GM18517 (cell line): Measurements from ENCODE around the gene SLC10A3.

Source experiments
- ATAC-seq: cut with Tn5 transposase; IDR thresholded peaks from one replicate; pipeline ENCODE4 v1.9.1; 2021; ENCODE audit warnings: mild to moderate bottlenecking, moderate library complexity; ENCODE audit not compliant: unreplicated experiment

SLC10A3 gene

DNA sequence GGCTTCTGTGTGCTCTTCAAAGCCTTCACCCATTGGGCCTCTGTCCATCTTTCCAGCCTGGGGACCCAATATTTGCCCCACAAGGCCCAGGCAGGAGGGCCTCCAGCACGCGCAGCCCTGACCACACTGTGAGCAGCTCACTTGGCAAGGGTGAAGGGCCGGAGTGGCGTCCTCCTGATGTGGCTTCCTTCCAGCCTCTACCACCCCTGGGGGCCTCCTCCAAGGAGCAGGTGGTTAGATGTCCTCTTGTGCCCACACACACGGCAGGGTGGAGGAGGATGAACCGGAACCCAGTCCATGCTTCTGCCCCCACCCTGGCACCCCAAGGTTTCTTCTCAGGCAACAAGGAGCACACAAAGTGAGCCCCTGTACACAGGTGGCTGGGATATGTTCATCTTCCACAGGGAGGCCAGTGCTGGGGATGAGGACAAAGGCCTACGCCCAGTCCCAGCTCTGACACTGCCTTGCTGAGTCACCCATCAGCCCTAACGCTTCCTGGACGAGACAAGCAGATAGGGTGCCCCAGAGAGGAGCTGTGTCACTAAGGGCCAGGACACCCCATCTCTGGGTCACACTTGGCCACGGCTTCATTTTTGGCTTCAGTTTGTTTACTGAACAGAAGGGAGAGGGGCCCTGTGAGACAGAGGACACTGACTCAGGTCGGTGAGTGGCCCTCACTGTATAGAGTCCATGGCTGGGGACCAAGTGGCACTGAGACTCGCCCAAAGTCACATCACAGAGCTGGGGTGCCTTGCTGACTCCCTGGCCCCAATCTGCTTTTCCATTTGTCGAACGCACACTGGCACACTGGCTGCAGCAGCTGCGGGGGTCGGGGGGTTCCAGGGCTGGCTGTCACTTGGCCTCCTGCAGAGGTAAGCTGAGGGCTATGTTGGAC is 5.9 kb downstream of the SLC10A3 start:
- ATAC-seq: no peak

DNA sequence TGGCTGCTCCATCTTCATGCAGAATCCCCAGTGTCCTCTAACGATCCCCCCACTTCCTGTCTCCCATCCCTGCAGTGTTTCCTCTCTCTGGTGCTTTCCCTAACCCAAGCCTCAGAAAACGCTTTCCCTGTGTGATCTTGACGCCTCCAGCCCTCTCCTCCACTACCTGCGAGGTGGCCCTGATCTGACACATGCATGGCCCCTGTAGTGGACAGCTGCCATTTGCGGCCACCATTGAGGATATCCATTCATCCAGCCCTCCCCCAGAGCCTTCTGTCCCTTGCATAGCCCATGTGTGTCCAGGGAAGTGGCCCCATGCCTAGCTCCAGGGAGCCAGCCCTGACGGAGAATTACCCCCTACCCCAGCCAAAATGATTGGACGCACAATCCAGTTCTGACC is 7.1 kb downstream of the SLC10A3 start:
- ATAC-seq: no peak

DNA sequence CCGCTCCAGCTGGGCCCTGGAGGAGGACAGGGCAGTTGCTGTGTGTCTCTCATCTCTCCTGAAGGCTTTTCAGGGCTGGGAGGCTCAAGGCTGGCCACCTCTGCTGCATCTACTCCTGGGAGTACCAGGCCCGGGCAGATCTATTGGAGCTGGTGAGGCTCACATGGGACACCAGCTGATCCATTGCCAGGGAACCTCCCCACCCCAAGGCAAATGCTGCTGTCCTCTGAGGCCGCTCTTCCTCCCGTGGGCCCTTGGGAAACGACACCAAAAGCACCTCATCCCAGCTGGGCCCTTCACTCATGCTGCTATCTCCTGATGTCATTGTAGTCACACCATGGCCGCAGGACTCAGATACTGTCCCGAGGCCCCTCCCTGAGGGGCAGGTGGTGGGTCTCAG is 7.6 kb downstream of the SLC10A3 start:
- no peak for ATAC-seq

DNA sequence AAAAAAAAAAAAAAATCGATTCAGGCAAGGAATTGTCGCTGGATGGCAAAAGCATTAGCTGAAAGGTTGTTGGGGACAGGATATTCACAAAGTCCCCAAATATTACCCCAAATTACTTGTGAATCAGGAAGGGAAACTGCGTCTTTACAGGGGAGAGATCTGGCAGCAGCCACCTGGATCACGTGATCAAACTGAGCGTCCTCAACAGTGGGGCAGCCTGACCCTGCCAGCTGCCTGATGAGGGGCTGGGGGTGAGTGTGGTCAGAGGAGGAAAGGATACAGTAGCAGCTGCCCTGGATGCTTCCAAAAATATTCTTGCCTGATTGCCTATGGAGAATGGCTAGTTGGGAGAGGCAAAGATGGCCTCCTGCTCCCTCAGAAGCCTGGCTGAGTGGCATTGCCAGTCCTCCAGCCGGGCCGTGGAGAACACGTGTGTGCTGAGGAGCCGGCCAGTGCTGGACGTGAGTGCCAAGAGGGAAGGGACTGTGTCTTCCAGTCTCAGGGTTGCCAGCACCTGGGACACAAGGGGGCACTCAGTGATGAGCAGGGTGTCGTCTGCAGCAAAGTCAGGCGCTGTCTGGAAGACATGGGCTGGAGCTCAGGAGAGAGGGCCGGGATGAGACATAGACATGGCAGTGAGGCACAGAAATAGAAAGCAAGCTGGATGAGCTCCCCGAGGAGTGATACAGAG is 8.4 kb downstream of the SLC10A3 start:
- ATAC-seq: no peak

DNA sequence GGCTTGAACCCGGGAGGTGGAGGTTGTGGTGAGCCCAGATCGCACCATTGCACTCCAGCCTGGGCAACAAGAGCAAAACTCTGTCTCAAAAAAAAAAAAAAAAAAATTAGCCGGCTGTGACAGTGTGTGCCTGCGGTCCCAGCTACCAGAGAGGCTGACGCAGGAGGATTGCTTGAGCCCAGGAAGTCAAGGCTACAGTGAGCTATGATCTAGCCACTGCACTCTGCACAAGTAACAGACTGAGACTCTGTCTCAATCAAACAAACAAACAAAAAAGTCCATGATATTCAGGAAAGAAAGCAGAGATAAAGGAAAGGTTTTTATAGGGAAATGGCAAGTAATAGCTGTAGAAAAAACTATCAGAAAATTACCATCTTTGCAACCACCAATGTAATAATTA is 9.2 kb downstream of the SLC10A3 start:
- ATAC-seq: no peak

DNA sequence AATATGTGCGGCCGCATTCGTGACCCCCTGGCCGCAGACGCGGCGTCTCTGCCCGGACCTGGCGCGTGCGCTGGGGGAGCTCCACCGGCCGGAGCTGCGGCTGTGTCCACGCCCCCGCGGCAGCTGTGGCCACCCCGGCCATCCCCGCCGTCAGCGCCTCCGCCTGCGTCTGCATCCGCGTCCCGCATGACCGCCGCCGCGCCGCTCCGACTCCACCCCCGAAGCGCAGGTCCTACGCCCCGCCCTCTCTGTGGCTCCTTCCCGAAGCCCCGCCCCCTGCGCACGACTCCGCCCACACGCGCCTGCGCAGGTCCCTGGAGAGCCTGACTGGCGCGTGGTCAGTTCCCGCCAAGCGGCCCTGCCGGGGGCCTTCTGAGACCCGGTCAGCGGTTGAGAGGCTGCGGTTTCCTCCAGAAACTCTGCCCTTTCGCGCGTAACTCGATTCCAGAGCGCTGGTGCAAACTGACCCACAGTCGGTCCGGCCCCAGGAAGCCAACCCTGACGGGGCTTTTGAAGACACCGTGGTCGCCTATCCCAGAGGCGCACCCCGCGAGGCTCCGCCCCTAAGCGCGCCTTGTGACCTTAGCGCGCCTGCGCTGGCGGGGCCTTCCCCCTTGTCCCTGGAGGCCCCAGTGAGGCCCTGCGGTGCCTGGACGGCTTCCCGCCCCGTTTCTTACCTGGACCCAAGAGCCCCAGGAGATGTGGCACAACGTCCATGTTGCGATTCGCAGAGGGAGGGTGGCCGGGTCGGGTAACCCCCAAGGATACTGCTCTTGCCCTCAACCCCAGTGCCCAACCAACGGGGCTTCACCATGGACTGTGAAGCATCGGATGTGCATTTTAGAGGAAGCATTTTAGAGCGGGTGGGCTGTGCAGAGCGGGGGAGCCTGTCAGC is 11.5 kb downstream of the SLC10A3 start, which contains the start of gene LAGE3:
Gene LAGE3 (minus strand): TSS at position 554 of the 895 bp plus-strand sequence. CDS start 366 bp downstream, at position 188.
- ATAC-seq: peak; percentile 77

DNA sequence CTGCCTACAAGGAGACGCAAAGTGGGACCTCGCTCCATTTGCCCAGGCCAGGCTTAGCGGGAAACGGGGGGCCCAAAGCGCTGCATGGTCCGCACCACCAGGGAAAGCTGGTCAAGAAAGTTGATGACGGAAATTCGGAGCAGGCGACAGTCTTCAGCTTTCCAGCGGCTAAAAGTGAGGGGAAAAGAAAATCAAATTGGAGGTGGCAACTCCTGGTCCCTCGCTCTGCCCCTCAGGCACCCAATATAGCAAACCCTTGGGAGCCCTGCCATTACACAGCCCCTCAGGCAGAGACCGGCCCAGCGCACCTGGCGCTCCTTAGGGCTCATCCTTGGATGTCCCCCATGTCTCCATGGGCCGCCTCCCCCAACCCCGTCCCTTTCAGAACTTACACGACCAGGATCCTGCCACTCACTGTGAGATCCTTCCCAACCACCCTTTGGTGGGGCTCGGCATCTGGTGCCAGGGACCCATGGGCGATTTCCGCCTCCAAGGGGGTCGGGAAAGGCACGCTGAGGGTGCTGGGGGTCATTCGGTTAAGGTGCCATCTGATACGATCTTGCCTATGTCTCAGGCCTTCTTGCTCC is 12.4 kb downstream of the SLC10A3 start:
- ATAC-seq: no peak

DNA sequence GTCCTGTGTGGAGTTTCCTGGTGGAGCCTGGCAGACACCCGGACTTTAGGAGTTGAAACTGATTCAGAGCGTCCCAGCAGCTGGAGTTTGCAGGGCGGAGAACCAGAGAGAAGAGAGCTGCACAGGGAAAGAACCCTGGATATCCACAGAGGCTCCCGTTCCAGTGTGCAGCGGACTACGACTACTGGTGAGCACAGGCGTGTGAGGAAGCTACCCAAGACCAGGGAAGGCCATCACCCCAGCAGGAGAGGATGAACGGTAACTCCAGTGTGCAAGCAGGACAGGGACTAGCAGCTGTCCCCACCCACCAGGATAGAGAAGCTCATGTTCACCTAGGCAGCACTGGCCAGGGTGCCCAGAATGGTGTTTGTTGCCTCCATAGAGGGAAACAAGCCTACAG is 13.6 kb downstream of the SLC10A3 start:
- ATAC-seq: no peak

DNA sequence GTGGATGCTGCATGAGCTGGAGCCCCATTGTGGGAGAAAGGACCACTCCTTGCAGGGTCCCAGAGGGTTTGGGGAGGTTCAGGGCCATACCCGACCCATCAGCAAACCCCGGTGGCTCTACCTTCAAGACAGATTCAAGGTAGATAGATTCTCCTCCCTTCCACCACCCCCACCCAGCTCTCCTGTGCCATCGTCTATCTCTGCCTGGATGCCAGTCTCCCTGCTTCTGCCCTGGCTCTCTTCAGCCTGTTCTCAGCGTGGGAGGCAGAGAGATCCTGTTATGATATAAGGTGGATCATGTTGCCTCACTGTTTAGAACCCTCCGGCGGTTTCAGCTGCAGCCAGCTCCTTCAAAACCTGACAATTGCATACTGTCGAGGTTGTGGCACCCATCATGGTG is 16.7 kb downstream of the SLC10A3 start:
- ATAC-seq: no peak

DNA sequence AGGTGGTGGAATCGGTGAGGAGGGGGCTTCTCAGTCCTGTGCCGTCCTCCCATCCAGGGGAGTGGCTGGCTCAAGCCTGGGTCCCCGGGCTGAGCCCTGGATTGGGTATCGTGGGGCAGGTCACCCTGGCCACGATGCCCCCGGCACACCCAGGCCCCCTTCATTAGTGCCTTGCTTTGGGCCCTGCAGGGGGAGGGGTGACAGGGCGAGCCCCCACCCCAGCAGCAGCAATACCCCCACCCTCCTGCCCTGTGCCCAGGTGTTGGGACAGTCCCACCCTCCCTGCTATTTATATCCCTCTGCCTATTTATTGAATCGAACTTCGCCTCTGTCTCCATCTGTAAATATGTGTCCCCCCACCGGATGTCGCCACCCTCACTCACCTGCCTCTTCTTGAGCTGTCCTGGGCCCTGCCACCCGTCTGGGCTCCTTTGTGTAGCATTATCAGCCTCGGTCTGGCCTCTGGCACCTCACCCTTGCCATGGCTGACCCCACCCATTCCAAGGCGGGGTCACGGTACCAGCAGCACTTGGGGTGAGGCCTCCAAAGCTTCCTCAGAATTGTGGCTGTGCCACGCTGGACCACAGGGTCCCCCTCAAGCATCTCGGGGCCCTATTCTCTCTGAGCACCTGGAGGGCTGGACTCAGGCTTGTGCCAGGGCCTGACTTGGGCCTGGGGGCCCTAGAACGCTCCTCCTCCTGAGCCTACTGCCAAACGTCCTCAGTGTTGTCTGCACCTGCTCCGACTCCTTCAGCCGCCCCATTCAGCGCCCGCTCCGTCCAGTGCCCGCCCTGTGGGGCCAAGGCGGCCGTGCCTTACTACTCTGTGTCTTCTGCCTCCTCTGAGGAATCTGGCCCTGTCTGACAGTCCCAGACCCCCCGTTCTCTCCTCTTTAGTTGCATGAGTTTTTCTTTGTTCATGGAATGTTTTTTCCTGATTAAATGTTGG is 17.5 kb downstream of the SLC10A3 start:
- no peak for ATAC-seq

DNA sequence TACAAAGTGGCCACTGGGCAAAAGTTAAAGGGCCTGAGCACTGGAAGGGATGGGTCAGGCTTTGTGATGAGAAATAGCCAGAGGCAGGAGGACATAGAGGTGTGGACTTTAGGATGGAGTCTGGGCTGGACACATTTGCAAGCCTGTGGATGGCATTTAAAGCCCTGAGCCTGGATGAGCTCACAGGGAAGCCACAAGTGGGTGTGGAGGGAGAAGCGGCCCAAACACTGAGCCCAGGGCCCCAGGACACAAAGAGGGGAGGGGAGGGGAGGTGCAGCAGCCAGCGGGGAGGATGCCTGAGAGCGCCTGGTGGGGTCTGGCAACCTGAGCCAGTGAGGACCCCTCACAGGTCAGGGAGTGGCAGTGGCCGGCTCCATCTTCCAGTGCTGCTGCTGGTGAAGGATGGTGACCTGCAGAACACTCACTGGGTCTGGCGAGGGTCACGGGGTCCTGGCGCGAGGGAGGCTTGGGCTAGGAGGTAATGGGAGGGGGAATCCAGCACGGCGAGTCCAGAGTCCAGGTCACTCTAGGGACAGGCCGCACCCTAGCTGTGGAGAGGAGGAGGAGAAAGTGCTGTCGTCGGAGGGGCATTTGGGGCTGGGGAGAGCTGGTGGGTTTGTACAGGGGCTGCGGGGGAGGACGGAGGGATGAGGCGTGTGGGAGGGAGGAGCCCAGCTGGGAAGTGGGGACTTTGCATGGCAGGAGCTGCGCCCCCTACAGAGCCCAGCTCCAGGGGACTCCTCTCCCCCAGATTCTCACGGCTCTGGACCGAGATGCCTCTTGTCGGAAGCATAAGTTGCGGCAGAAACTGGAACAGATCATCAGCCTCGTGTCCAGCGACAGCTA is 18.4 kb downstream of the SLC10A3 start:
- no peak for ATAC-seq

DNA sequence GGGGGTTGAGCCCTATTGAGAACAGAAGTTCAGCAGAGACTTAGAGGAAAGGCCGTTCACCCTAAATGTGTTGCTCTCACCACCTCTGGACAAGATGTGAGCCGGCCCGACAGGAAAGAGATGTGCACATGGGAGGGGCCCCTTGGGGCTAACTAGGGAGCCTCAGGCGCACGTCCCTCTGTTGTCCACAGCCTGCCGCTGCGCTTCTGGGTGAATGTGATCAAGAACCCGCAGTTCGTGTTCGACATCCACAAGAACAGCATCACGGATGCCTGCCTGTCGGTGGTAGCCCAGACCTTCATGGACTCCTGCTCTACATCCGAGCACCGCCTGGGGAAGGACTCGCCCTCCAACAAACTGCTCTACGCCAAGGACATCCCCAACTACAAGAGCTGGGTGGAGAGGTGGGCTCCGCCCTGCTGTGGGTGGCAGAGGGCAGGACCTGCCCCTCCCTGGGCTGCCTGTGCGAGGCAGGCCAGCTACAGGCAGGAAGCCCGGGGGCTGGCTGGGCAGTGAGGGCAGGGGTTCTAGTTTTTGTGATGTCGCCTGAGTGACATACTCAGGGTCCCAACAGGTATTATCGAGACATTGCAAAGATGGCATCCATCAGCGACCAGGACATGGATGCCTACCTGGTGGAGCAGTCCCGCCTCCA is 19.4 kb downstream of the SLC10A3 start:
- no peak for ATAC-seq

DNA sequence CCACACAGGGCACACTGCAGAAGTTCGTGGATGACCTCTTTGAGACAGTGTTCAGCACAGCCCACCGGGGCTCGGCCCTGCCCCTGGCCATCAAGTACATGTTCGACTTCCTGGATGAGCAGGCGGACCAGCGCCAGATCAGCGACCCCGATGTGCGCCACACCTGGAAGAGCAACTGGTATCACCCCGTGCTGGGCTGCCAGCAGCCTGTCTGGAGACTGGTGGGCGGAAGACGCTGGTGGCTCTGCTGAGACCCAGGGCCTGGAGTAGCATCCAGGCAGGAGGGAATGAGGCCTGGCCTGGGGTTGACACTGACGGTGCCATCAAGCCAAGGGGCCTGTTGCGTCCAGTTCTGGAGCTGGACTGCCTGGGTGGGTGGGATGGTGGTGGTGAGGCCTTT is 20.0 kb downstream of the SLC10A3 start:
- no peak for ATAC-seq

DNA sequence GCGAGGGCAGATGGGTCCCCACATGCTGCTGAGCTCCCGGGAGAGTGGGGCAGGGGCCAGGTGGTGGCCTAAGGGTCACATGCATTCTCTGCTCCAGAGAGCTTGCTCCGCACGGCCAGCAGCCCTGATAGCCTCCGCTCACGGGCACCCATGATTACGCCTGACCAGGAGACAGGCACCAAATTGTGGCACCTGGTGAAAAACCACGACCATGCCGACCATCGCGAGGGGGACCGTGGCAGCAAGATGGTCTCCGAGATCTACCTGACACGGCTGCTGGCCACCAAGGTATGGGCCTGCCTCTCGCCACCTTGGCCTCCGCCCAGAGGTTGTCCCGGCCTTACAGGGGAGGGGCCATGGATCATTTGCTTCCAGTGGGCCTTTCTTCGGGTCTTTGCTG is 20.5 kb downstream of the SLC10A3 start:
- no peak for ATAC-seq

DNA sequence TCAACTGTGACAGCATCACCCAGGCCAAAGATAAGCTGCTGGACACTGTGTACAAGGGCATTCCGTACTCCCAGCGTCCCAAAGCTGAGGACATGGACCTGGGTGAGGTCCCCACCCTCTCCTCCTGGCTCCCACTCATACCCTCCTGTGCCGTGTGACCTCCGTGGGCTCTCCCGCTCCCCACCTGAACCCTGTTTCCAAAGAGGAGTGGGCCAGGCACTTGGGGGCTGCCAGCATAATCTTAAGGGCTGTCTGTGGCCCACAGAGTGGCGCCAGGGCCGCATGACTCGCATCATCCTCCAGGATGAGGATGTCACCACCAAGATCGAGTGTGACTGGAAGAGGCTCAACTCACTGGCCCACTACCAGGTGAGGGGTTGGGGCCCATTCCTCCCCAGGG is 21.3 kb downstream of the SLC10A3 start:
- ATAC-seq: no peak

DNA sequence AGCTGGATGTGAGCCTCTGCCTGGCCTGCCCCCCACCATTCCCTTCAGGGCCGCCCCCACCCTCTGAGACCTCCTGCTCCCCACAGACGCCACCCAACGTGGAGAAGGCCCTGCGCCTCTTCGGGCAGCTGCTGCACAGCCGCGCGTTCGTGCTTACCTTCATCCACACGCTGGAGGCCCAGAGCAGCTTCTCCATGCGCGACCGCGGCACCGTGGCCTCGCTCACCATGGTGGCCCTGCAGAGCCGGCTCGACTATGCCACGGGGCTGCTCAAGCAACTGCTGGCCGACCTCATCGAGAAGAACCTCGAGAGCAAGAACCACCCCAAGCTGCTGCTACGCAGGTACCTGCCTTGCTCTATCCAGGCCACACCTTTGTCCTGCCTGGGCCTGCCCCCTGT is 22.2 kb downstream of the SLC10A3 start:
- no peak for ATAC-seq

DNA sequence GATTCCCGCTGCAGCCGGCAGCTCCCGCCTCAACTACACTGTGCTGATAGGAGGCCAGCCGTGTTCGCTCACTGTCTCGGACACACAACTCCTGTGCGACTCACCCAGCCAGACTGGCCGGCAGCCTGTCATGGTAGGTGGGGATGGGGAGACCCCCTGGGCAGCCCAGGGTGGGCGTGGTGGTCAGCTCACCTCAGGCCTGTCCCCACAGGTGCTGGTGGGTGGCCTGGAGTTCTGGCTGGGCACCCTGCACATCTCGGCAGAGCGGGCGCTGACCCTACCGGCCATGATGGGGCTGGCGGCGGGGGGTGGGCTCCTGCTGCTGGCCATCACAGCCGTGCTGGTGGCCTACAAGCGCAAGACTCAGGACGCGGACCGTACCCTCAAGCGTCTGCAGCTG is 22.9 kb downstream of the SLC10A3 start:
- no peak for ATAC-seq

DNA sequence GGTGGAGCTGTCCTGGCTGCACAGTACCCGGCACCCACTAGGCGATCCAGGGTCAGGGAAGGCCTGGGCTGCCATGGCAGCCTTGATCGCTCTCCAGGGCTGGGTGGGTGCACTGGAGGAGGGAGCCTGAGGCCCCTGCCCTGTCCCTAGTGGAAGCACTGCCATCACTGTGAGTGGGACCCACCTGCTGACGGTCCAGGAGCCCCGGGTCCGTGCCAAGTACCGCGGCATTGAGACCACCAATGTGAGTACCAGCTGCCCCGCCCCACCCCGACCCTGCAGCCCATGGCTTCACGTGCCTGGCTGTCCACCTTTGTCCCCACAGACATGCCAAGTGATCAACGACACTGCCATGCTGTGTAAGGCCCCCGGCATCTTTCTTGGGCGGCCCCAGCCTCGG is 23.5 kb downstream of the SLC10A3 start:
- no peak for ATAC-seq
